Spinal cord (tissue), 10 donors: ENCODE data around the gene SLC4A2. TPM values are rescaled to one million over a fixed set of nuclear protein-coding genes. Genes with fewer than 3 reads are reported as not detected.

Experiments
- DNase-seq, 6 donors: peaks; one replicate each; pipeline versions ENCODE4 v3.0.0 to v3.0.0-alpha.2; 2013 to 2015; ENCODE audit warnings: low spot score in 6 of 6, low read depth in 4 of 6
- H3K27ac ChIP-seq: one replicate; pipeline ENCODE4 v1.5.1; 2013; ENCODE audit warnings: low read depth, low read length, control low read depth
- H3K27me3 ChIP-seq: one replicate; pipeline ENCODE4 v1.6.1; 2013; ENCODE audit warnings: low read length; ENCODE audit not compliant: control insufficient read depth, insufficient read depth
- H3K36me3 ChIP-seq: one replicate; pipeline ENCODE4 v1.6.1; 2013; ENCODE audit warnings: low read length; ENCODE audit not compliant: control insufficient read depth, insufficient read depth
- H3K4me1 ChIP-seq: one replicate; pipeline ENCODE4 v1.6.1; 2013; ENCODE audit warnings: low read length; ENCODE audit not compliant: control insufficient read depth, insufficient read depth
- H3K4me3 ChIP-seq: one replicate; pipeline ENCODE4 v1.5.1; 2013; ENCODE audit warnings: low read depth, low read length, control low read depth
- H3K9me3 ChIP-seq: one replicate; pipeline ENCODE4 v1.6.1; 2013; ENCODE audit warnings: low read length; ENCODE audit not compliant: control insufficient read depth, insufficient read depth
- WGBS: methylation state at CpG from one replicate; pipeline ENCODE4 v1.1.5; 2013; ENCODE audit warnings: missing lambda C conversion rate; ENCODE audit not compliant: insufficient coverage; 5-methylcytosine and 5-hydroxymethylcytosine counted together
- polyA plus RNA-seq, 2 donors: library from polyadenylated mRNA; unstranded; fragments of 120-200 nt; gene quantifications; one replicate each; pipeline ENCODE4 v1.2.1, GENCODE V29; 2013; ENCODE audit not compliant: insufficient read length in 2 of 2
- total RNA-seq, 2 donors: library from RNA; depleted of rRNA in 1 of 2; stranded (reverse); fragments of 120-200 nt in 1 of 2; fragments of >200 nt in 1 of 2; gene quantifications; one replicate each; pipeline versions ENCODE4 v1.2.3 to v1.2.4, GENCODE V29; 2013 to 2014
- donor health status: healthy.

Gene SLC4A2
- total and polyA plus RNA-seq, 4 donors = 27.5 to 101 (median 79.5) TPM

DNA sequence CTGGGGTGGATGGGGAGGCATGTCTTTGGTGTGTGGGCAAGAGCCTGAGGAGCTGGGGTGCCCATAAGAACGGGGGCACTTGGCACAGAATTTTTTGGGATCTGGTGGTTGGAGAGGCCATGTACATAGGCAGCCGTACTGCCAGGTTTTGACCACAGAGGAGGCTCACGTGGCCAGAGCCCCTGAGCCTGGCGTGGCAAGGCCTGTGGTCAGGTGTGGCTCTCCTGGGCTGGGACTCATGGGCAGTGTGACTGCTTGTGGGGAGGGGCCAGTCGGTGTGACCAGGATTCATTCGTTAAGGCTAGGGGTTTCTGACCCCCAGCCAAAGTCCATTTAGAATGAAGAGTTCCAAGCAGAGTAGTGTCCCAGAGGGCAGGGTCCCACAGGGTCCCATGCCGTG is 65.1 kb downstream of the SLC4A2 start:
- no peak for DNase-seq
- Histone ChIP-seq H3K9me3 (no peaks in the 10 kb centered on the region), H3K36me3 (peaks cover 90% of the 10 kb centered on the region), H3K27ac (no peak overlapping the region), H3K4me1 (peaks cover 75% of the 10 kb centered on the region), H3K4me3 (no peak overlapping the region), H3K27me3 (no peaks in the 10 kb centered on the region)
- 88% methylated on average over 7 of the region's 7 CpGs for WGBS

DNA sequence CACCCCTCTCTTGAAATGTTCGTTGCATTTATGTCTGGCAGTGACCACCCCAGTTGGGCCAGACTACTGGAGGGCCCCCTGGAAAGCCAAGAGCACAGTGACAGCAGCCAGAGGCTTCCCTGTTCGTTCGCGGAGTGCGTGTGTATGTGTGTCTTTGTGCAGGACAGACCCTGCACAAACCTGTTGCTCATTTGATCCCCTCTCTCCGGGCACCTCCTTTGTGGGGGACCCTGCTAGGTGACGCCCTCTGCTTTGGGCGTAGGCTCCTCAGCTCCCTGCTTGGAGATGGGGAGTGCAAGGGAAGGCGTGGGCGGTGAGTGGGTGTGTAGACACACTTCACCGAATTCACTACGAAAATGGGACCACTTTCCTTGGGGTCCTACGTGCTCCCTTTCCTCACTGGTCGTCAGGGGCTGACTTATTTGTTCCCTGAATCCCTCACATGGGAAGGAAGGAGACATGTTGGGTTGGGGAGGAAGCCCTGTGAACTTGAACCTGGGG is 65.6 kb downstream of the SLC4A2 start:
- Histone ChIP-seq H3K36me3 (peaks cover 90% of the 10 kb centered on the region), H3K27ac (no peak overlapping the region), H3K4me1 (peaks cover 79% of the 10 kb centered on the region), H3K4me3 (no peak overlapping the region), H3K27me3 (no peaks in the 10 kb centered on the region), H3K9me3 (no peaks in the 10 kb centered on the region)
- no peak for DNase-seq
- WGBS = 80% methylated on average over 11 of the region's 14 CpGs

DNA sequence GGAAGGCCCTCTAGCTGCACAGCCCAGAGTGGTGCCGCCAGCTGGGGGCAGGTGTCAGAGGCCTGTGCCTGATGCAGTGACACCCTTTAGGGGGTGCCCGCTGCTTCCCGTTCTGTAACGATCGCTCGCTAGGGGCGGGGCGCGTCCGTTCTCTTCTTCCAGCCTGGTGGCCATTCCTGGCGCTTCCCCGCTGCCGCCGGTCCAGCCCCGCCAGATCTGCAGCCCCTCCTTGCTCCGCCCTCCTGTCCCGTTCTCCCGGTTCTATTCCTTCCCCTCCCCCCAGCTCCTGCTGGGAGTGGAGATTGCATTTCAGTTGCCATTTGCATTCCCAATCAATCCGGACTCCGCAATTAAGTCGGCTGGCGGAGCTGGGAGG is 66.1 kb downstream of the SLC4A2 start:
- Histone ChIP-seq H3K36me3 (peaks cover 90% of the 10 kb centered on the region), H3K27ac (no peak overlapping the region), H3K27me3 (no peaks in the 10 kb centered on the region), H3K9me3 (no peaks in the 10 kb centered on the region), H3K4me3 (peak overlapping the region; percentile 39), H3K4me1 (peaks cover 84% of the 10 kb centered on the region)
- 12% methylated on average over 21 of the region's 22 CpGs for WGBS
- peak in 5 of 6 donors; percentile 31 to 94 (median 59) for DNase-seq

DNA sequence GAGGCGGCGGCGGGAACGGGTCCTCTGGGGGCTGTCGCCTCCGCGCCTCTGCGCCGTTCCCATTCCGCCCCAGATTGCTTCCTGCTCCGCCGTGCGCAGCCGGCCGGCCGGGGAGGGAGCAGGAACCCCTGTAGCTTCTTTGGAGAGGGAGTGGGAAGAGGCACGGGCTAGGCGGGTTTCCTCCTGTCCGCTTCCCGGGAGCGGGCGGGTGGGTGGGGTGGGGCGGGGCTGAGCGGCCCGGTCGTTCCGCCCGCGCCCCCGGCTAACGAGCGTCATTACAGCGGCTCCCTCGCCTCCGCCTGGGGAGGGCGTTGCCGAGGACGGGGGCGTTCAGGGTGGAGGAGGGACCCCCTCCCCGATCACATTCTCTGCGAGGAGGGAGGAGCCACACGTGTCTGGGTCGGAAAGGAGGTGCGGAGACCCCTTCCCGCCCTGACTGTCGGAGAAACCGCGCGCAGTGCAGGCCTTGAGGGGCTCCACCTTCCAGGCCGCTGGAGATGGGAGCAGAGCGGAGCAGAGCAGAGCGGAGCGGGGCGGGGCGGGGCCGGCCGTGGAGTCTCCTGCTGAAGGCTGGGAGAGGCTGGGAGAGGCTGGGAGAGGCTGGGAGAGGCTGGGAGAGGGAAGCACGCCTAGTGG is 66.6 kb downstream of the SLC4A2 start:
- 10% methylated on average over 23 of the region's 58 CpGs for WGBS
- Histone ChIP-seq H3K27ac (no peak overlapping the region), H3K4me3 (peak overlapping the region; percentile 39), H3K9me3 (no peaks in the 10 kb centered on the region), H3K4me1 (peaks cover 85% of the 10 kb centered on the region), H3K36me3 (peaks cover 90% of the 10 kb centered on the region), H3K27me3 (no peaks in the 10 kb centered on the region)
- DNase-seq = peak in 2 of 6 donors; percentile 52 to 71

Other genes with a start within 250 kb of the SLC4A2 start
- under 1 TPM in 1 of 2 donors, not detected in 1; 0.20 TPM for gene AOC1, start 207.1 kb upstream of the SLC4A2 start, total RNA-seq
- gene AOC1, start 207.1 kb upstream of the SLC4A2 start, polyA plus RNA-seq = under 1 TPM; 0.27 to 0.78 TPM
- gene KCNH2, start 81.3 kb upstream of the SLC4A2 start, total RNA-seq = 10 to 100 TPM in 1 of 2 donors, 1 to 10 TPM in 1; 9.1 to 14.4 TPM
- gene KCNH2, start 81.3 kb upstream of the SLC4A2 start, polyA plus RNA-seq = 10 to 100 TPM; 35.3 to 39.4 TPM
- gene NOS3, start 68.6 kb upstream of the SLC4A2 start, total RNA-seq = 10 to 100 TPM in 1 of 2 donors, 1 to 10 TPM in 1; 2.4 to 13.4 TPM
- 10 to 100 TPM in 1 of 2 donors, 1 to 10 TPM in 1; 7.3 to 11.3 TPM for gene NOS3, start 68.6 kb upstream of the SLC4A2 start, polyA plus RNA-seq
- 1 to 10 TPM; 2.3 to 3.6 TPM for gene ATG9B, start 35.1 kb upstream of the SLC4A2 start, total RNA-seq
- 10 to 100 TPM; 20.6 to 21.3 TPM for gene ATG9B, start 35.1 kb upstream of the SLC4A2 start, polyA plus RNA-seq
- gene ABCB8, start 31.1 kb upstream of the SLC4A2 start, total RNA-seq = 10 to 100 TPM; 23.1 to 29.1 TPM
- 10 to 100 TPM; 46.4 to 69.4 TPM for gene ABCB8, start 31.1 kb upstream of the SLC4A2 start, polyA plus RNA-seq
- gene ASIC3, start 11.1 kb upstream of the SLC4A2 start, total RNA-seq = 1 to 10 TPM; 1.5 to 2.0 TPM
- gene ASIC3, start 11.1 kb upstream of the SLC4A2 start, polyA plus RNA-seq = 10 to 100 TPM; 15.5 to 18.0 TPM
- 10 to 100 TPM; 33.3 to 42.8 TPM for gene CDK5, start 1.7 kb upstream of the SLC4A2 start, total RNA-seq
- 10 to 100 TPM; 86.7 to 94.3 TPM for gene CDK5, start 1.7 kb upstream of the SLC4A2 start, polyA plus RNA-seq
- gene FASTK, start 21.2 kb downstream of the SLC4A2 start, total RNA-seq = 10 to 100 TPM; 30.9 to 60.2 TPM
- 10 to 100 TPM; 71.4 to 80.7 TPM for gene FASTK, start 21.2 kb downstream of the SLC4A2 start, polyA plus RNA-seq
- gene TMUB1, start 23.9 kb downstream of the SLC4A2 start, total RNA-seq = 10 to 100 TPM in 1 of 2 donors, 1 to 10 TPM in 1; 8.5 to 25.0 TPM
- 10 to 100 TPM; 51.0 to 57.2 TPM for gene TMUB1, start 23.9 kb downstream of the SLC4A2 start, polyA plus RNA-seq
- 10 to 100 TPM; 45.7 to 56.8 TPM for gene AGAP3, start 26.9 kb downstream of the SLC4A2 start, total RNA-seq
- gene AGAP3, start 26.9 kb downstream of the SLC4A2 start, polyA plus RNA-seq = 100 to 1,000 TPM; 212 to 247 TPM
- gene GBX1, start 108.1 kb downstream of the SLC4A2 start, total RNA-seq = 1 to 10 TPM; 1.3 to 2.4 TPM
- gene GBX1, start 108.1 kb downstream of the SLC4A2 start, polyA plus RNA-seq = 1 to 10 TPM; 5.1 to 7.3 TPM
- gene ASB10, start 127.7 kb downstream of the SLC4A2 start, total RNA-seq = not detected
- under 1 TPM in 1 of 2 donors, not detected in 1; 0.12 TPM for gene ASB10, start 127.7 kb downstream of the SLC4A2 start, polyA plus RNA-seq
- not detected for gene H2BK1, start 150.9 kb downstream of the SLC4A2 start, total RNA-seq
- not detected for gene H2BK1, start 150.9 kb downstream of the SLC4A2 start, polyA plus RNA-seq
- 10 to 100 TPM; 23.6 to 32.1 TPM for gene ABCF2, start 167.6 kb downstream of the SLC4A2 start, total RNA-seq
- gene ABCF2, start 167.6 kb downstream of the SLC4A2 start, polyA plus RNA-seq = 10 to 100 TPM; 35.8 to 38.3 TPM
- gene CHPF2, start 172.9 kb downstream of the SLC4A2 start, total RNA-seq = 10 to 100 TPM; 19.7 to 25.5 TPM
- 10 to 100 TPM; 21.8 to 25.3 TPM for gene CHPF2, start 172.9 kb downstream of the SLC4A2 start, polyA plus RNA-seq
- 100 to 1,000 TPM in 1 of 2 donors, 10 to 100 TPM in 1; 84.2 to 119 TPM for gene SMARCD3, start 189.1 kb downstream of the SLC4A2 start, total RNA-seq
- 100 to 1,000 TPM; 298 TPM for gene SMARCD3, start 189.1 kb downstream of the SLC4A2 start, polyA plus RNA-seq